Pancreas (tissue), 10 donors: Measurements from ENCODE around the gene CDH10. TPM values are rescaled to one million over a fixed set of nuclear protein-coding genes. Genes with fewer than 3 reads are reported as not detected.

Experiments
- ATAC-seq, 4 donors: fragments of 200-7000 bp; cut with Tn5 transposase; one replicate each; pipeline versions ENCODE4 v1.8.0 to v1.9.1; 2020; ENCODE audit warnings: mild to moderate bottlenecking in 4 of 4, moderate library complexity in 4 of 4
- DNase-seq, 6 donors: peaks; one replicate each; pipeline ENCODE4 v3.0.0-alpha.2; 2020
- FAIRE-seq: peaks from 2 replicates; lab custom pipeline; 2012; peaks lifted over from hg19 to GRCh38; lab: Jason Lieb, UNC
- H3K27ac ChIP-seq, 4 donors: fragments of 200-600 bp; sonication (generic); 1 replicate in 3 of 4; 2 replicates in 1 of 4; pipeline versions ENCODE4 v1.5.0 to v1.8.0; 2020
- H3K27me3 ChIP-seq, 4 donors: fragments of 200-600 bp; one replicate each; pipeline ENCODE4 v1.8.0; 2021
- H3K36me3 ChIP-seq, 3 donors: fragments of 200-600 bp; sonication (generic) in 1 of 3; one replicate each; pipeline versions ENCODE4 v1.5.0 to v1.8.0; 2020 to 2021
- H3K4me1 ChIP-seq, 3 donors: fragments of 200-600 bp; one replicate each; pipeline ENCODE4 v1.8.0; 2021
- H3K4me3 ChIP-seq, 4 donors: fragments of 200-600 bp; sonication (generic) in 2 of 4; one replicate each; pipeline versions ENCODE4 v1.5.0 to v1.8.0; 2020 to 2021
- H3K9me3 ChIP-seq, 4 donors: fragments of 200-600 bp; one replicate each; pipeline ENCODE4 v1.8.0; 2021
- WGBS, 2 donors: extraction: QIAGEN DNeasy Blood & Tissue Kit; methylation state at CpG; one replicate each; pipeline ENCODE4 v1.1.7; 2013; 5-methylcytosine and 5-hydroxymethylcytosine counted together
- intact Hi-C, 3 donors: fragments of 100-400 bp; cut with DNase I; formaldehyde crosslinking; loops; one replicate each; pipeline versions ENCODE4 v1.11.1 to v1.14.2; 2022
- polyA plus RNA-seq, 2 donors: library from polyadenylated mRNA; stranded (reverse); fragments of 200-250 nt; gene quantifications; one replicate each; pipeline ENCODE4 v1.2.3, GENCODE V29; 2013
- total RNA-seq, 6 donors: library from RNA; stranded (reverse); fragmentation: NEBNext Ultra II Directional in 4 of 6; extraction: Animal tissue kit (Norgen Biotek cat#: 25700) in 4 of 6; gene quantifications; one replicate each; pipeline versions ENCODE4 v1.2.1 to v1.2.4, GENCODE V29; 2021 to 2023
- TF ChIP-seq, protein P1 (sequence below), 4 donors: fragments of 200-600 bp; sonication (generic) in 3 of 4; IDR thresholded peaks; one replicate each; pipeline versions ENCODE4 v1.5.0 to v1.8.0; 2021; ENCODE audit warnings: antibody characterized with exemption in 4 of 4
- donor health status: healthy with polysubstance abuse.
- donor health status: DM: no; HTN: no; CAD: no; lungs with moderate emphysema.
- donor health status: DM: no; HTN: no; CAD: no.
- donor health status: control.
- donor health status: control.
- donor health status: Bipolar disorder and iron deficiency.
- donor health status: DM: yes; HTN: yes; CAD: no.
- donor health status: DM: no; HTN: no; CAD: no.
- donor health status: DM: no; HTN: no; CAD: no.
- donor health status: DM: yes; HTN: yes; CAD: no.

The CDH10 gene
- total and polyA plus RNA-seq, 8 donors: 0.14 to 2.9 (median 0.44) TPM

GRCh38 chr5:24510523-24510988 is 134.2 kb downstream of the CDH10 start:
- Histone ChIP-seq H3K9me3 (no peaks in the 10 kb centered on the region), H3K27ac (no peak overlapping the region), H3K36me3 (no peaks in the 10 kb centered on the region), H3K4me1 (peaks cover 5 to 9% (median 8%) of the 10 kb centered on the region in 3 donors), H3K27me3 (no peaks in the 10 kb centered on the region), H3K4me3 (no peak overlapping the region)
- ATAC-seq (peak; percentile 40 to 88 (median 80)), DNase-seq (no peak), FAIRE-seq (no peak)
- TF ChIP-seq, protein P1, sequence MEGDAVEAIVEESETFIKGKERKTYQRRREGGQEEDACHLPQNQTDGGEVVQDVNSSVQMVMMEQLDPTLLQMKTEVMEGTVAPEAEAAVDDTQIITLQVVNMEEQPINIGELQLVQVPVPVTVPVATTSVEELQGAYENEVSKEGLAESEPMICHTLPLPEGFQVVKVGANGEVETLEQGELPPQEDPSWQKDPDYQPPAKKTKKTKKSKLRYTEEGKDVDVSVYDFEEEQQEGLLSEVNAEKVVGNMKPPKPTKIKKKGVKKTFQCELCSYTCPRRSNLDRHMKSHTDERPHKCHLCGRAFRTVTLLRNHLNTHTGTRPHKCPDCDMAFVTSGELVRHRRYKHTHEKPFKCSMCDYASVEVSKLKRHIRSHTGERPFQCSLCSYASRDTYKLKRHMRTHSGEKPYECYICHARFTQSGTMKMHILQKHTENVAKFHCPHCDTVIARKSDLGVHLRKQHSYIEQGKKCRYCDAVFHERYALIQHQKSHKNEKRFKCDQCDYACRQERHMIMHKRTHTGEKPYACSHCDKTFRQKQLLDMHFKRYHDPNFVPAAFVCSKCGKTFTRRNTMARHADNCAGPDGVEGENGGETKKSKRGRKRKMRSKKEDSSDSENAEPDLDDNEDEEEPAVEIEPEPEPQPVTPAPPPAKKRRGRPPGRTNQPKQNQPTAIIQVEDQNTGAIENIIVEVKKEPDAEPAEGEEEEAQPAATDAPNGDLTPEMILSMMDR (IDR thresholded peaks at IDR 0.05): no peak
- intact Hi-C loops: no loop called here

DNA sequence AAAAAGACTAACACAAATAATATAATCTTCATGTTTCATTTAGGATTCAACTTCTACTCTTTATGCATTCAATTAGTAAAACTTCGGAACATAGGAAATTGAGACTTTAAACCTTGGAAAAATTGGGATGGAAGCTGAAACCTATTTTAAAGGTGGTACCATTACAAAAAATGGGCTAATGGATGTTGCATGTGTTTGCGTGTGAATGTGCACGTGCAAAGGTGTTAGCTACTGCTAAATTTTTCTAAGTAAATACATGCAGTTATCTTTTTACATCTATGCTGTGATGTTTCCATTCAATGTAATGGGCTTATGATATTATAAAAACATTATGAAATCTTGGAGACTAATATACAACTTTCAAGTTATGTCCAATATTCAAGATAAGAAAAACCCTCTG is 134.8 kb downstream of the CDH10 start:
- ATAC-seq (no peak), FAIRE-seq (no peak), DNase-seq (no peak)
- TF ChIP-seq, protein P1 (IDR thresholded peaks at IDR 0.05): no peak
- no peak overlapping the region for H3K4me3 ChIP-seq
- H3K4me1 ChIP-seq: peaks cover 5 to 9% (median 8%) of the 10 kb centered on the region in 3 donors
- H3K36me3 ChIP-seq: no peaks in the 10 kb centered on the region
- intact Hi-C loops: no loop called here
- H3K27ac ChIP-seq: no peak overlapping the region
- H3K27me3 ChIP-seq: no peaks in the 10 kb centered on the region
- WGBS, 2 donors: 59 to 61% methylated on average over 3 of the region's 3 CpGs
- H3K9me3 ChIP-seq: no peaks in the 10 kb centered on the region

GRCh38 chr5:24505258-24505657 is 139.5 kb downstream of the CDH10 start:
- Histone ChIP-seq H3K36me3 (no peaks in the 10 kb centered on the region), H3K4me3 (no peak overlapping the region), H3K9me3 (no peaks in the 10 kb centered on the region), H3K27ac (no peak overlapping the region), H3K27me3 (no peaks in the 10 kb centered on the region), H3K4me1 (peaks cover under 1 to 3% (median 2%) of the 10 kb centered on the region in 3 donors)
- FAIRE-seq (no peak), DNase-seq (no peak), ATAC-seq (no peak)
- TF ChIP-seq, protein P1 (IDR thresholded peaks at IDR 0.05): no peak
- intact Hi-C loops: no loop called here

DNA sequence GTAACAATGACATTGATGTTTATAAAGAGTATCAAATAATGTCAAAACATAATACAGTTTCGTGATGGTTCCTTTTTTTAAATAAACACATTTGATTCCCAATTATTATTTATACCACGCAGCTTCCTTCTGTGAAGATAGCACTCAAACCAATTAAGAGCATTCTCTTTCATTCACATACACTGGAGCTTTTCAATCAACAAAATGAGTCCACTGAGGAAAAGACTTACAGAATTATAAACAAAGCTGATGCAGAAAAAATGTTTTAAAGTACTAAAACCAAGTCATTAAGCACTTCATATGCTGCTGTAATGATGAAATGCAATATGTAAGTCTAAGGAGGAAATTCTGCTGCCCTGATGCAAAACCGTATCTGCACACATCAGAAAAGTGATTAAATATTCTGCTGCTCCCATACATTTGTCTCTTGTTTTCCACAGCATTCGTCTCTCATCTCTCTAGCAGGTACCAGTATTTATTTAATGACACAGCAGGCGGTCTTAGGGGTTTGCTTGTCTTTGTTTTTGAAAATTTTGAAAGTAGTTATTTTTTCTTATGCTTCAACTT is 147.1 kb downstream of the CDH10 start:
- intact Hi-C loops: no loop called here
- no peak for ATAC-seq

DNA sequence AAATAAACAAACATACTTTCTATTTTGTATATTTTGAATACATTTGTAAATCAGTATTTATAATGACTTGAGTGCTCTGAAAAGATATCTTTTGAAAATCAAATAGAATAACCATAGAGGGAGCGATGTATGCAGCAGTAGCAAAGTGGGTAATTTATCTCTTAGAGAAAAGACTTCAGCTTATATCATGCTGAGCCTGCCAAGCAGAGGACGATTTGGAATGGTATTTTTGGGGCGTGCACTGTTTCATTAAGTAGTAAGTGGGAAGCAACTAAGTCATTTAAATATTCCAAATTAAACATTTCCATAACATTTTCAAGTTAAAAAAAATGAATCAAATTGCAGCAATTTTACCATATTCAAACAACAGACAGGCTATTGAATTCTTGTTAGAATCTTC is 147.6 kb downstream of the CDH10 start:
- 48 to 59% methylated on average over 3 of the region's 3 CpGs for WGBS, 2 donors
- Histone ChIP-seq H3K27ac (no peak overlapping the region), H3K9me3 (no peaks in the 10 kb centered on the region), H3K4me3 (no peak overlapping the region), H3K36me3 (no peaks in the 10 kb centered on the region), H3K27me3 (no peaks in the 10 kb centered on the region), H3K4me1 (no peaks in the 10 kb centered on the region)
- DNase-seq (no peak), ATAC-seq (no peak), FAIRE-seq (no peak)
- intact Hi-C loops: no loop called here
- TF ChIP-seq, protein P1 (IDR thresholded peaks at IDR 0.05): no peak

More for the DNA sequence above, 147.1 kb downstream of the CDH10 start:
- H3K9me3 ChIP-seq: no peaks in the 10 kb centered on the region
- H3K4me3 ChIP-seq: no peak overlapping the region
- no peaks in the 10 kb centered on the region for H3K27me3 ChIP-seq
- FAIRE-seq (no peak), DNase-seq (no peak)
- WGBS, 2 donors: 37 to 45% methylated on average over 5 of the region's 5 CpGs
- H3K27ac ChIP-seq: no peak overlapping the region
- no peaks in the 10 kb centered on the region for H3K4me1 ChIP-seq
- TF ChIP-seq, protein P1 (IDR thresholded peaks at IDR 0.05): no peak
- no peaks in the 10 kb centered on the region for H3K36me3 ChIP-seq
